Measurements from ENCODE around the gene NPLOC4.

Gene NPLOC4

DNA sequence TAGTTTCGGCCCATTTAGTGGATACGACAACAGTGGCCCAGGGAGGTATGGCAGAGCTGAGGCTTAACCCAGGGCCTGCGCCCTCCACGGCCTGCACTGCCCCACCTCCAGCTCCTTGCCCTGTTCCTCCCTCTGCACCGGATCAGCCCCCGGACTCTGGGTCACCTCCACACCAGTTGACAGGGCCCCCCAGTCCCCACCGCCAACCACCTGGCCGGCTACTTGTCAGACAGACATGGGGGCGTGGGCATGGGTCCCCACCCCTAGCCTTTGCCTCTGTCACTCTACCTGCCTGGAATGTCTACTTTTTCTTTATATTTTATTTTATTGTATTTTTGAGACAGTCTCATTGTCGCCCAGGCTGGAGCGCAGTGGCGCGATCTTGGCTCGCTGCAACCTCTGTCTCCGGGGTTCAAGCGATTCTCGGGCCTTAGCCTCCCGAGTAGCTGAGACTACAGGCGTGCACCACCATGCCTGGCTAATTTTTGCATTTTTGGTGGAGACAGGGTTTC is 121.3 kb downstream of the NPLOC4 start:
- no peak for DNase-seq

DNA sequence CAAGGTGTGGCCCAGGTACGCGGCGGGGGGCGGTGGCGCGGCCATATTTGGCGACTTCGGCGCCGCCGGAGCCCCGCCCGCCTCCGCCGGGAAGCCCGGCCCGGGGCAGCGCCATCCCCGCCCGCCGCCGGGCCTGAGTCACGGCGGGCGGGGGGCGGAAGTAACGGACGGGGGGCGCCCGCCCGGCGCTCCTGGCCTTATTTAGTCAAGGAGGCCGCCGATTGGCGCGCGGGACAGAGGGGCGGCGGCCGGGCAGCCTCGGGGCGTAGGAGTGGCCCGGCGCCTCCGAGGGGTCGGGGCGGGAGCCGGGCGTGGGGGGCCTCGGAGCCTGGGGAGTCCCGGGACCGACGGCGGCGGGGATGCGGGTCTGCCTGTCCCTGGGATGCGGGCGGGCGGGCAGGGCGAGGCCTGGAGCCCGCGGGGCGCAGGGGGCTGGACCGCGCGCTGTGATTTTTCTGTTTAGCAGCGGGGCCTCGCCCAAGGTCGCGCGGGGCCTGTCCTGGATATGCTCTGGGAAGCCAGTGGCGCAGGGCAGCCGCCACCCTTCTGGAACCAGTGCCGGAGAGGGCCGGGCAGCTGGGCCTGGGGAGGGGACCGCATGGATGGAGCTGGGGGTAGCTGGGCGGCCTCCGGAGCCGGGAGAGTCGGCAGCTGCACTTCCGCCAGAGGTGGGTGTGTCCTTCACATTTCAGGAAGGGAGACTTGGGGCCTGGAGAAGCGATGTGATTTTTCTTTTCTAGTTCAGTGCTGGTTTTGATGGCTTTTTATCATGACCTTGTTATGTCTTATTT is 122.0 kb downstream of the NPLOC4 start:
- peak; percentile 41 for DNase-seq

DNA sequence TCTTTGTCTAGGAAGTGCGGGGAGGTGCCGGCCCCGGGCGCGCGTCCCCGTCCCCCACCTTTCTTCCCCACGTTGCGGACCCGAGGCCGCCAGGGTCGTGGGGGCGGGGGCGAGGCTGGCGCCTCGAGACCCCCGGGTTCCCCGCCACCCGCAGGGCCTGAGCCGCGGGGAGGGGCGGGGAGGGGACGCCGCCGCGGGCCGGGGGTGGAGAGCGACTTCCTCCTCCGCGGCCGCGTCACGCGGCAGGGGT is 122.5 kb downstream of the NPLOC4 start:
- DNase-seq, result no peak

DNA sequence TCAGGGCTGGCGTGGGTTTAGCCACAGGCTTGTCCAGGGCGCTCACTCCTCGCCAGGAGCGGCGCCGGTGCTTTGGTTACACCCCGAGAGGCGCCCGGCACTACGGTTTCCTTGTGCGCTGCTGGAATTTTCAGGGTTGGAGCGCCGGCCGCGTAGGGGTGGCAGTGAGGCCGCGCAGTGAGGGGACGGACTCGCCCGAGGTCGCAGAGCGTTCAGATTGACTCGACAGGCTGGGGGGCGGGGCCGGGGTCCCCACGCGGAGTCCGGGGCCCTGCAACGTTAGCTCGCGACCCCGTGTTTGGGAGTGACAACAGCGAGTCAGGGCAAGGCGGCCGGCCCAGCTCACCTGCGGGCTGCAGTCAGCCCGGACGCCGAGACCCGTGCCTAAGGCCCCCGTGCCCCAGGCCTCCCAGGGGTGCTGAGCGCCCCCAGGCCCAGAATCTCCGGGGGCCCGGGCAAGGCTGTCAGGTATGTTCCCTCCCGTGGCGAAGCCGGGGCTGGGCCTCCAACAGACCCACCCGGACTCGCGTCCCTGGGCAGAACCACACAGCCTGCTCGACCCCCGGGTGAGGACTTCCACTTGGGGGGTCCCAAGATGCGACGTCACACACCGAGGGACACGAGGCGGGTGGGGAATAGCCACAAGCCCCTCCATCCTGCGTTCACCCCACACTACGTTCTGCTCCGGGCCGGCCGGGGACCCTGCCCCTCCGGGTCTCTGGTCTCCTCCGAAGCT is 123.0 kb downstream of the NPLOC4 start:
- no peak for DNase-seq

DNA sequence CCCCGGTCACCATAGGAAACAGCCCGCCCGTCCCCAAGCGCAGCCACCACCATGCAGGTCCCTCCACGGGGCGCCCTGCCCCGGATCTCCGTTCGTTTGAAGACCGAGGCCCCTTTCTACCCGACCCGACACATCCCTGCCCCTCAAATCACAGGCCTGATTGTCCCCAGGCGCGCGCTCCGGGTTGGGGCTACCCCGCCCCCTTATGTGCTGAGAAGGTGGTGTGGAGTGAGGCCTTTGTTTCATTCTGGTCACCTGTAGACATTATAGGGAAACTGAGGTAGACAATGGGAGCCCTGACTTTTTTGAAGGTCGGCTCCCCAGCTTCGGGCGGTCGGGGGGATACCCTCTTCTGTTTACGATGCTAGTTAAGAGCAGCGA is 123.5 kb downstream of the NPLOC4 start:
- no peak for DNase-seq

DNA sequence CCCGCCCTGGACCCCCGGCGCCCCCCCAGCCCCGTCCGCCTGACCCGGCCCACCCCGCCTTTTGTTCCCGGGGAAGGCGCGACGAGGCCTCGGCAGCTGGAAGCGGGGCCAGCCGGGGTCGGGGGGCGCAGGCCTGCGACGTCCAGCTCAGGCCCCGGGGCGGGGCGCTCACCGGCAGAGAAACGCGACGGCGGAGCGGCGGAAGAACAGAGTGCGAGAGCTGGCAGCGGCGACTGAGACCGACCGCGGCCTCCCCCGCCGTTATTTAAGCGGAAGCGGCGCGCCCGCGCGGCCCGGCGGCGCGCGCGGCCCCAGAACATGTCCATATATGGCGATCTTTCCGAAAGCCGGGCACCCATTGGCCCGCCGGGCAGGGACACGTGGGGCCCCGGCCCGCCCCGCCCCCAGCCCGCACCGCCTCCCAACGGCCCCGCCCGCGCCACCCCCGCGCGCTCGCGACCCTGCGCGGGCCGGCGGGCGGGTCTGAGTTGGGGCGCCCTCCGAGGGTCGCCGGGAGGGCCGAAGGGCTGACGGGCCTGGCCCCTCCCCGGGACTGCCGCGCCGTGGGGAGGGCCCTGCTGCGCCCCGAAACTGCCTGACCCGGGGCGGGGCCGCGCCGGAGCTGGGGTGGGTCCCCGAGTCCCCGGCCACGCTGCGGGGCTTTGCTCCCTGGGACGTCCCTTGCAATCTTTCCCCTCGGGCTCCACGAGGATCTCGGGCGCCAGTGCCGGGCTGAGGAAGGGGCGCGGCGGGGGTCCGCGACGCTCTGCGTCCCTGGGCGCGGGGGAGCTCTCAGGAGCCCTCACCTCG is 124.1 kb downstream of the NPLOC4 start, which contains the start of gene ACTG1:
Gene ACTG1 (minus strand): TSS at position 238 of the 810 bp plus-strand sequence. CDS start 445 bp downstream, outside the sequence.
- peak; percentile 87 for DNase-seq

DNA sequence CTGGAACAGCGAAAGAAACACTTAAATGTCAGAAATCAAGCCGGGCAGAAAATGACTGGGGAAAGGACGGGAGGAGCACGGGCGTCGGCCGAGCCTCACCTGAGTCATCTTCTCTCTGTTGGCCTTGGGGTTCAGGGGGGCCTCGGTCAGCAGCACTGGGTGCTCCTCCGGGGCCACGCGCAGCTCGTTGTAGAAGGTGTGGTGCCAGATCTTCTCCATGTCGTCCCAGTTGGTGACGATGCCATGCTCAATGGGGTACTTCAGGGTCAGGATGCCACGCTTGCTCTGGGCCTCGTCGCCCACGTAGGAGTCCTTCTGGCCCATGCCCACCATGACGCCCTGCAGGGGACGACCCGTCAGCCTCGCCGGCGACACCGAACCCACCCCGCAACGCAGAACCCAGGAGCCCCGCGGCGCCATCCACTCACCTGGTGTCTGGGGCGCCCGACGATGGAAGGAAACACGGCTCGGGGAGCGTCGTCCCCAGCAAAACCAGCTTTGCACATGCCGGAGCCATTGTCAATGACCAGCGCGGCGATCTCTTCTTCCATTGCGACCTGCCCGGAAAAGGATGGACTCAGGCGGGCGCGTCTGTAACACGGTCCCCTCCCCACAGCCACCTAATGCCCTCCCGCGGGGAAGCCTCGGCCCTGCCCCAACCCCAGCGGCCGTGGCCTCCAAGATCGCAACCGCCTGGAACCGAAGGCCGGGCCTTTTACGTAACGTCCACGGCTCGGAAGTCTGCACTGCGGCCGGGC is 124.9 kb downstream of the NPLOC4 start:
- DNase-seq, result no peak

DNA sequence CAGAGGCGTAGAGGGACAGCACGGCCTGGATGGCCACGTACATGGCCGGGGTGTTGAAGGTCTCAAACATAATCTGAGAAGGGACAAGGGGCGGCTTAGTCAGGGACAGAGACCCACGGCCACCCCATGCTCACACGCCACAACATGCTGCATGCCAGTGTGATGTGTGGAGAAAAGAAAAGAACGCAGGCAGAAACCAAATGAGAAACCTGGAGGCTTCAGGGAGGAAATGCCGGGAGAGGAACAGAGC is 125.4 kb downstream of the NPLOC4 start:
- DNase-seq, result no peak

DNA sequence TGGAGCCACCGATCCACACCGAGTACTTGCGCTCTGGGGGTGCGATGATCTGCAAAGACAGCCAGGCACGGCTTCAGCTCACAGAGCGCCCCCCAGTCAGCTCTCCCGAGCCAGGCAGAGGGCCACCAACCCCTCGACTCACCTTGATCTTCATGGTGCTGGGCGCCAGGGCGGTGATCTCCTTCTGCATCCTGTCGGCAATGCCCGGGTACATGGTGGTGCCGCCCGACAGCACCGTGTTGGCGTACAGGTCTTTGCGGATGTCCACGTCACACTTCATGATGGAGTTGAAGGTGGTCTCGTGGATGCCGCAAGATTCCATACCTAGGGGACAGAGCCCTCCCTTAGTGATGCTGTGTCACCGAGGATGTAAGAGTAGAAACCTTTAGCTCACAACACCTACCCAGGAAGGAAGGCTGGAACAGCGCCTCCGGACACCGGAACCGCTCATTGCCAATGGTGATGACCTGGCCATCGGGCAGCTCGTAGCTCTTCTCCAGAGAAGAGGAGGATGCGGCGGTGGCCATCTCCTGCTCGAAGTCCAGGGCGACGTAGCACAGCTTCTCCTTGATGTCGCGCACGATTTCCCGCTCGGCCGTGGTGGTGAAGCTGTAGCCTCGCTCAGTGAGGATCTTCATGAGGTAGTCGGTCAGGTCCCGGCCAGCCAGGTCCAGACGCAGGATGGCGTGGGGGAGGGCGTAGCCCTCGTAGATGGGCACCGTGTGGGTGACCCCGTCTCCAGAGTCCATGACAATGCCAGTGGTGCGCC is 125.9 kb downstream of the NPLOC4 start:
- no peak for DNase-seq

DNA sequence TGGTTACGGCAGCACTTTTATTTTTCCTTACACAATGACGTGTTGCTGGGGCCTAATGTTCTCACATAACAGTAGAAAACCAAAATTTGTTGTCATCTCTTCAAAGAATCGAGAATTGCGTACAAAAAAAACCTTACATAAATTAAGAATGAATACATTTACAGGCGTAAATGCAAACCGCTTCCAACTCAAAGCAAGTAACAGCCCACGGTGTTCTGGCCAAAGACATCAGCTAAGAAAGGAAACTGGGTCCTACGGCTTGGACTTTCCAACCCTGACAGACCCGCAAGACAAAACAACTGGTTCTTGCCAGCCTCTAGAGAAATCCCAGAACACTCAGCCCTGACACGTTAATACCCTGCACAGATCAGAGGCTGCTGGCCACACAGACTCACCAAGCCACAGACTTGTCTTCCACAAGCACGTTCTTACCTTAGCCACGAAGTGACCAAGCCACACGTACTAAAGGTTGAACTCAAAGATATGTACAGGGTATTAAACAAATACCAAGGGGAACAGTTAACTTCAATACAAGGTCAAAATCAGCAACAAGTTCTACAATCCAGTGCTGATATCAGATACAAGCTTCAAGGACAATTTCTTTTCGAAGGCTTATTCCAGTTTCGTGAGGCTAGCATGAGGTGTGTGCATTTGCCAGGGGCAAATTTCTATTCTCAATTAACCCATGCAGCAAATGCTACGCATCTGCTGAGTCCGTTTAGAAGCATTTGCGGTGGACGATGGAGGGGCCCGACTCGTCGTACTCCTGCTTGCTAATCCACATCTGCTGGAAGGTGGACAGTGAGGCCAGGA is 126.7 kb downstream of the NPLOC4 start:
- no peak for DNase-seq

DNA sequence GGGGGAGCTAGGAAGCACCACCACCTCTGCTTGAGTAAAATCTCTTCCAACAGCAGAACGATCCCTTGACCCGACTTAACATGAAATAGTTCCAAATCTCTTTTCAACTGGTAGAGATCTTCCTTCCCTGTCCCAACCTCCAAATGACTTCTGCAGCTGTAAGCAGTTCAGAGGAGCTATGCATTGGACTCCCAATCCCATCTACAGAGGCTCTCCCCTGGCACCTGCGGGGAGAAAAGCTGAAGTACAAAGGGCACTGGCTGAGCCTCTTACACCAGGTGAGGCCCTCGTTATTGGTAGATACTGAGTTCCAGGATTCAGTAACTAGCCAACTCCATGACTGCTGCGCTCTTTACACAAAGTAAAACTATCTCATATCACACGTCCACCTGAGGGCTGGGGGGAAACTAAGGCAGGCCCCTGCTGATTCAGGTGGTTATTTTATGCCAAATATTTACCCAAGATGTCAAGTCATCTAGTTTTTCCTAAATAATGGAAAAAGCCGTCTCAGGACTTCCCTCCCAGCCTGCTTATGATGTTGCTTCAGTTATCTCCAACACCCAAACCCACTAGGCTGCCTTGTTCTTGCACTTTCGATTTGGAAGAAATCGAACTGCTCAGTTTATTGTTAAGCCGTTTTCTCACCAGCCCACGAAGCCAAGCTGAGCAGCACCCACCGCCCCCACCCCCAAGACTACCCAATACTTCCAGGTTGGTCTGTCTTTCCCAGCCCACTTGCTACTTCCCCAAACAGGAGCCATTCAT is 127.5 kb downstream of the NPLOC4 start:
- no peak for DNase-seq

DNA sequence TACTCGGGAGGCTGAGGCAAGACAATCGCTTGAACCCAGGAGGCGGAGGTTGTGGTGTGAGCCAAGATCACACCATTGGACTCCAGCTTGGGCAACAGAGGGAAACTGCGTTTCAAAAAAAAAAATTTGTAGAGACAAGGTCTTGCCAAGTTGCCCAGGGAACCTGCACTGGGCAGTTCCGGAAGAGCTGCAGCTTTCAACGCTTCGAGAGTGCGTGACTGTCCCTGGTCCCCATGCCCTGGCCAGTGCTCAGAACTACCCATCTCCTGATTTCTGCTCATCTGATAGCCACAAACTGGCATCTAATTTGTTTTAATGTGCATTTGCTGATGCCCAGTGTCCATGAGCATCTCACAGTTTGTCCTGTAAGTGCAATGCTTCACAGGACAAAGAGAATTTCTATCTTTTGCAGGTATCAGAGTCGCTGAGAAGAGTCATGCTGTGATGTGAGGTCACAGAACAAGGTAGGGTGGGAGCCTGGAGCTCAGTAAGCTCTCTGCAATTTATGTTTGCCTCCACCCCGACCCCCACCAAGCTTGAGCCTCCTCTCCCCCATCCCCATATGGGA is 128.2 kb downstream of the NPLOC4 start:
- DNase-seq, result no peak
